A549 treated with DMSO at 1 μM for 4 hours (cell line): ENCODE measurements around the gene SPATA31A7. TPM values are rescaled to one million over a fixed set of nuclear protein-coding genes. Genes with fewer than 3 reads are reported as not detected.

Experiments used
- total RNA-seq: library from RNA; stranded (reverse); fragments of 200-300 nt; extraction: Qiagen RNA extraction; gene quantifications from 5 replicates; pipeline ENCODE4 v1.2.3, GENCODE V29; 2022; ENCODE audit warnings: low read depth

Gene SPATA31A7
- not detected in 5 replicates for total RNA-seq

DNA sequence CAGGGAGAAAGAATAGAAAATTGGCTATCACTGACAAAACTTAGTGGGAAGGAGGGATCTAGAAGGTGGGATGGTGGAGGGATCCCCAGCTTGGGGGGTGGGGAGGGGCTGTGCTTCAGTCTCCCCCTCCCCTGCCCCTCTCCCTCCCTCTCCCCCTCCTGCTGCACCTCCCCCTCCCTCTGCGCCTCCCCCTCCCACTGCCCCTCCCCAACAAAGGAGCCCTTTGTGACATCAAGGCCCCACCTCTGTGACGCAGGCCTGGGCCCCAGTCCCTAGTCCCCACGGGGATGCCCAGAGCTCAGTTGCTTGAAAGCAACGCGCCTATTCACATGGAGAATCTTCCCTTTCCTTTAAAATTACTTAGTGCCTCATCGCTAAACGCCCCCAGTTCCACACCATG, at the start of gene SPATA31A7:
SPATA31A7 (plus strand) TSS at position 301 of the 400 bp plus-strand sequence; CDS start at position 330, 29 bp downstream.

